Duodenal mucosa (tissue), 2 donors: ENCODE data around the gene GREM2.

Source experiments
- H3K27ac ChIP-seq: one replicate; pipeline ENCODE4 v1.7.0; 2013; ENCODE audit warnings: low read depth, low read length
- H3K27me3 ChIP-seq, 2 donors: one replicate each; pipeline ENCODE4 v1.7.0; 2013; ENCODE audit warnings: low read length in 2 of 2, control low read depth in 1 of 2; ENCODE audit not compliant: insufficient read depth in 2 of 2, control insufficient read depth in 1 of 2
- H3K36me3 ChIP-seq, 2 donors: one replicate each; pipeline ENCODE4 v1.7.0; 2013; ENCODE audit warnings: low read length in 2 of 2, control low read depth in 1 of 2; ENCODE audit not compliant: insufficient read depth in 2 of 2, control insufficient read depth in 1 of 2
- H3K4me1 ChIP-seq, 2 donors: one replicate each; pipeline ENCODE4 v1.7.0; 2013; ENCODE audit warnings: low read length in 2 of 2, control low read depth in 1 of 2; ENCODE audit not compliant: insufficient read depth in 2 of 2, control insufficient read depth in 1 of 2
- H3K4me3 ChIP-seq, 2 donors: one replicate each; pipeline ENCODE4 v1.7.0; 2013; ENCODE audit warnings: low read length in 2 of 2, low read depth in 1 of 2
- H3K9ac ChIP-seq, 2 donors: one replicate each; pipeline ENCODE4 v1.7.0; 2013; ENCODE audit warnings: low read length in 2 of 2, low read depth in 1 of 2
- H3K9me3 ChIP-seq, 2 donors: one replicate each; pipeline ENCODE4 v1.7.0; 2013; ENCODE audit warnings: low read length in 2 of 2, control low read depth in 1 of 2; ENCODE audit not compliant: control insufficient read depth in 1 of 2

Gene GREM2

GRCh38 chr1:240491796-240492195 lies 120.2 kb downstream of the GREM2 start:
- no peaks in the 10 kb centered on the region for H3K9me3 ChIP-seq
- H3K27me3 ChIP-seq: no peaks in the 10 kb centered on the region
- H3K36me3 ChIP-seq: no peaks in the 10 kb centered on the region
- no peak overlapping the region for H3K27ac ChIP-seq
- no peak overlapping the region for H3K9ac ChIP-seq
- no peak overlapping the region for H3K4me3 ChIP-seq
- H3K4me1 ChIP-seq: no peaks in the 10 kb centered on the region

GRCh38 chr1:240491156-240491555 lies 120.8 kb downstream of the GREM2 start:
- Histone ChIP-seq H3K27ac (no peak overlapping the region), H3K27me3 (no peaks in the 10 kb centered on the region), H3K36me3 (no peaks in the 10 kb centered on the region), H3K9ac (no peak overlapping the region), H3K4me1 (no peaks in the 10 kb centered on the region), H3K9me3 (no peaks in the 10 kb centered on the region), H3K4me3 (no peak overlapping the region)

GRCh38 chr1:240487493-240487892 lies 124.5 kb downstream of the GREM2 start:
- no peaks in the 10 kb centered on the region for H3K27me3 ChIP-seq
- no peaks in the 10 kb centered on the region for H3K9me3 ChIP-seq
- no peak overlapping the region for H3K27ac ChIP-seq
- no peak overlapping the region for H3K9ac ChIP-seq
- H3K36me3 ChIP-seq: no peaks in the 10 kb centered on the region
- H3K4me3 ChIP-seq: no peak overlapping the region
- no peaks in the 10 kb centered on the region for H3K4me1 ChIP-seq

- Histone ChIP-seq H3K27me3 (no peaks in the 10 kb centered on the region), H3K9me3 (no peaks in the 10 kb centered on the region), H3K4me1 (no peaks in the 10 kb centered on the region), H3K27ac (no peak overlapping the region), H3K4me3 (no peak overlapping the region), H3K36me3 (no peaks in the 10 kb centered on the region), H3K9ac (no peak overlapping the region)
Measured at GRCh38 chr1:240486611-240487010, 125.3 kb downstream of the GREM2 start.

GRCh38 chr1:240484804-240485443 lies 127.0 kb downstream of the GREM2 start:
- H3K9ac ChIP-seq: no peak overlapping the region
- H3K27me3 ChIP-seq: no peaks in the 10 kb centered on the region
- no peaks in the 10 kb centered on the region for H3K9me3 ChIP-seq
- no peaks in the 10 kb centered on the region for H3K4me1 ChIP-seq
- no peaks in the 10 kb centered on the region for H3K36me3 ChIP-seq
- H3K27ac ChIP-seq: no peak overlapping the region
- H3K4me3 ChIP-seq: no peak overlapping the region

- Histone ChIP-seq H3K27me3 (no peaks in the 10 kb centered on the region), H3K4me1 (no peaks in the 10 kb centered on the region), H3K36me3 (no peaks in the 10 kb centered on the region), H3K9me3 (no peaks in the 10 kb centered on the region), H3K9ac (no peak overlapping the region), H3K27ac (no peak overlapping the region), H3K4me3 (no peak overlapping the region)
Measured at GRCh38 chr1:240478536-240478935, 133.4 kb downstream of the GREM2 start.

GRCh38 chr1:240475832-240476231 lies 136.1 kb downstream of the GREM2 start:
- Histone ChIP-seq H3K27ac (no peak overlapping the region), H3K9me3 (no peaks in the 10 kb centered on the region), H3K4me3 (no peak overlapping the region), H3K27me3 (no peaks in the 10 kb centered on the region), H3K9ac (no peak overlapping the region), H3K36me3 (no peaks in the 10 kb centered on the region), H3K4me1 (no peaks in the 10 kb centered on the region)

GRCh38 chr1:240474133-240474614 lies 137.8 kb downstream of the GREM2 start:
- Histone ChIP-seq H3K4me1 (no peaks in the 10 kb centered on the region), H3K9ac (no peak overlapping the region), H3K4me3 (no peak overlapping the region), H3K36me3 (no peaks in the 10 kb centered on the region), H3K9me3 (no peaks in the 10 kb centered on the region), H3K27me3 (no peaks in the 10 kb centered on the region), H3K27ac (no peak overlapping the region)

GRCh38 chr1:240468656-240469055 lies 143.3 kb downstream of the GREM2 start:
- Histone ChIP-seq H3K27me3 (no peaks in the 10 kb centered on the region), H3K4me3 (no peak overlapping the region), H3K9me3 (no peaks in the 10 kb centered on the region), H3K4me1 (no peaks in the 10 kb centered on the region), H3K27ac (no peak overlapping the region), H3K9ac (no peak overlapping the region), H3K36me3 (no peaks in the 10 kb centered on the region)

GRCh38 chr1:240467895-240468294 lies 144.1 kb downstream of the GREM2 start:
- no peaks in the 10 kb centered on the region for H3K36me3 ChIP-seq
- H3K4me1 ChIP-seq: no peaks in the 10 kb centered on the region
- H3K9ac ChIP-seq: no peak overlapping the region
- no peaks in the 10 kb centered on the region for H3K9me3 ChIP-seq
- H3K27ac ChIP-seq: no peak overlapping the region
- no peaks in the 10 kb centered on the region for H3K27me3 ChIP-seq
- H3K4me3 ChIP-seq: no peak overlapping the region

- Histone ChIP-seq H3K27me3 (no peaks in the 10 kb centered on the region), H3K4me1 (no peaks in the 10 kb centered on the region), H3K36me3 (no peaks in the 10 kb centered on the region), H3K4me3 (no peak overlapping the region), H3K9me3 (no peaks in the 10 kb centered on the region), H3K9ac (no peak overlapping the region), H3K27ac (no peak overlapping the region)
Measured at GRCh38 chr1:240466509-240466908, 145.4 kb downstream of the GREM2 start.
